ENCODE measurements around the gene COL19A1.

COL19A1 gene

GRCh38 chr6:69878795-69879194 lies 12.4 kb downstream of the COL19A1 start:
- no peaks in the 10 kb centered on the region for H3K36me3 ChIP-seq (ENCODE audit: low read depth)
- peaks cover 13% of the 10 kb centered on the region for H3K27me3 ChIP-seq (ENCODE audit: insufficient read depth, poor library complexity, severe bottlenecking)
- ATAC-seq (ENCODE audit: low read depth) (no peak), DNase-seq (ENCODE audit: low spot score) (no peak)
- no peak for TF ChIP-seq CTCF (IDR thresholded peaks at IDR 0.05; ENCODE audit: poor library complexity, severe bottlenecking)
- no peak overlapping the region for H3K4me3 ChIP-seq (ENCODE audit: severe bottlenecking)
- H3K4me1 ChIP-seq (ENCODE audit: insufficient read depth, poor library complexity, severe bottlenecking), result no peaks in the 10 kb centered on the region
- no peak overlapping the region for H3K27ac ChIP-seq (ENCODE audit: poor library complexity, severe bottlenecking)
- no peaks in the 10 kb centered on the region for H3K9me3 ChIP-seq (ENCODE audit: severe bottlenecking)

GRCh38 chr6:69880601-69881000 lies 14.2 kb downstream of the COL19A1 start:
- Histone ChIP-seq H3K4me1 (ENCODE audit: insufficient read depth, poor library complexity, severe bottlenecking) (no peaks in the 10 kb centered on the region), H3K27me3 (ENCODE audit: insufficient read depth, poor library complexity, severe bottlenecking) (peaks cover 13% of the 10 kb centered on the region), H3K9me3 (ENCODE audit: severe bottlenecking) (no peaks in the 10 kb centered on the region), H3K27ac (ENCODE audit: poor library complexity, severe bottlenecking) (no peak overlapping the region), H3K4me3 (ENCODE audit: severe bottlenecking) (no peak overlapping the region), H3K36me3 (ENCODE audit: low read depth) (no peaks in the 10 kb centered on the region)
- ATAC-seq (ENCODE audit: low read depth), result no peak
- TF ChIP-seq CTCF (IDR thresholded peaks at IDR 0.05; ENCODE audit: poor library complexity, severe bottlenecking), result no peak
- DNase-seq (ENCODE audit: low spot score), result no peak

- Histone ChIP-seq H3K36me3 (ENCODE audit: low read depth) (no peaks in the 10 kb centered on the region), H3K4me1 (ENCODE audit: insufficient read depth, poor library complexity, severe bottlenecking) (no peaks in the 10 kb centered on the region), H3K27ac (ENCODE audit: poor library complexity, severe bottlenecking) (no peak overlapping the region), H3K4me3 (ENCODE audit: severe bottlenecking) (no peak overlapping the region), H3K27me3 (ENCODE audit: insufficient read depth, poor library complexity, severe bottlenecking) (peaks cover 13% of the 10 kb centered on the region), H3K9me3 (ENCODE audit: severe bottlenecking) (no peaks in the 10 kb centered on the region)
- TF ChIP-seq CTCF (IDR thresholded peaks at IDR 0.05; ENCODE audit: poor library complexity, severe bottlenecking), result no peak
- DNase-seq (ENCODE audit: low spot score), result no peak
- no peak for ATAC-seq (ENCODE audit: low read depth)
These were observed 15.2 kb downstream of the COL19A1 start for GRCh38 chr6:69881322-69882151.

GRCh38 chr6:69883551-69883950 lies 17.2 kb downstream of the COL19A1 start:
- no peak overlapping the region for H3K4me3 ChIP-seq (ENCODE audit: severe bottlenecking)
- H3K27ac ChIP-seq (ENCODE audit: poor library complexity, severe bottlenecking), result no peak overlapping the region
- ATAC-seq (ENCODE audit: low read depth) (no peak), DNase-seq (ENCODE audit: low spot score) (no peak)
- H3K4me1 ChIP-seq (ENCODE audit: insufficient read depth, poor library complexity, severe bottlenecking), result no peaks in the 10 kb centered on the region
- H3K27me3 ChIP-seq (ENCODE audit: insufficient read depth, poor library complexity, severe bottlenecking), result peaks cover 11% of the 10 kb centered on the region
- H3K36me3 ChIP-seq (ENCODE audit: low read depth), result no peaks in the 10 kb centered on the region
- TF ChIP-seq CTCF (IDR thresholded peaks at IDR 0.05; ENCODE audit: poor library complexity, severe bottlenecking), result no peak
- H3K9me3 ChIP-seq (ENCODE audit: severe bottlenecking), result no peaks in the 10 kb centered on the region

- no peak for DNase-seq (ENCODE audit: low spot score)
- H3K9me3 ChIP-seq (ENCODE audit: severe bottlenecking), result no peaks in the 10 kb centered on the region
- no peaks in the 10 kb centered on the region for H3K4me1 ChIP-seq (ENCODE audit: insufficient read depth, poor library complexity, severe bottlenecking)
- H3K27me3 ChIP-seq (ENCODE audit: insufficient read depth, poor library complexity, severe bottlenecking), result peaks cover 11% of the 10 kb centered on the region
- no peak overlapping the region for H3K4me3 ChIP-seq (ENCODE audit: severe bottlenecking)
- no peak for TF ChIP-seq CTCF (IDR thresholded peaks at IDR 0.05; ENCODE audit: poor library complexity, severe bottlenecking)
- ATAC-seq (ENCODE audit: low read depth), result no peak
- no peaks in the 10 kb centered on the region for H3K36me3 ChIP-seq (ENCODE audit: low read depth)
- H3K27ac ChIP-seq (ENCODE audit: poor library complexity, severe bottlenecking), result no peak overlapping the region
These were observed 17.9 kb downstream of the COL19A1 start for GRCh38 chr6:69884231-69884630.

Measured in RWPE2 (cell line).